PC-3 (cell line): ENCODE results near the gene DNM1. TPM values are rescaled to one million over a fixed set of nuclear protein-coding genes. Genes with fewer than 3 reads are reported as not detected.

ENCODE experiments used
- ATAC-seq: fragments of 200-7000 bp; cut with Tn5 transposase; 2 replicates; pipeline ENCODE4 v1.9.1; 2020; ENCODE audit warnings: mild to moderate bottlenecking, moderate library complexity
- BruUV-seq: library from RNA; stranded (reverse); fragments of 400-500 nt; replicated peaks from 2 replicates; lab custom pipeline; 2021; lab: Mats Ljungman, UMichigan
- CTCF ChIA-PET: fragments of 300-600 bp; sonication (Branson Sonifier 250); formaldehyde crosslinking; loops from one replicate; lab custom pipeline; 2022; ENCODE audit warnings: antibody characterized with exemption; lab: Charles Lee
- POLR2A ChIA-PET: fragments of 300-600 bp; sonication (Branson Sonifier 250); formaldehyde crosslinking; loops from one replicate; lab custom pipeline; 2022; ENCODE audit warnings: antibody characterized with exemption; ENCODE audit not compliant: unreplicated experiment; lab: Charles Lee
- DNase-seq: peaks from one replicate; pipeline ENCODE4 v3.0.0-alpha.2; 2015
- H2AFZ ChIP-seq: fragments of 300-600 bp; sonication (generic); 2 replicates; pipeline ENCODE4 v1.6.0; 2016; ENCODE audit warnings: antibody characterized with exemption, low read length
- H3F3A ChIP-seq: fragments of 300-600 bp; sonication (generic); one replicate; pipeline ENCODE4 v1.6.0; 2017; ENCODE audit warnings: antibody characterized with exemption, low read length, control low read depth, mild to moderate bottlenecking; ENCODE audit not compliant: unreplicated experiment
- H3K27ac ChIP-seq: fragments of 300-600 bp; sonication (generic); 2 replicates; pipeline ENCODE4 v1.5.1; 2016; ENCODE audit warnings: mild to moderate bottlenecking, low read length
- H3K27me3 ChIP-seq: fragments of 300-600 bp; sonication (generic); 2 replicates; pipeline ENCODE4 v1.6.1; 2016; ENCODE audit warnings: low read length, mixed read lengths
- H3K36me3 ChIP-seq: fragments of 300-600 bp; sonication (generic); 2 replicates; pipeline ENCODE4 v1.6.1; 2016; ENCODE audit warnings: low read depth, mixed run types, low read length, mixed read lengths
- H3K4me1 ChIP-seq: fragments of 300-600 bp; sonication (generic); 2 replicates; pipeline ENCODE4 v1.5.1; 2016; ENCODE audit warnings: low read length; ENCODE audit not compliant: insufficient read depth
- H3K4me2 ChIP-seq: fragments of 300-600 bp; sonication (generic); 2 replicates; pipeline ENCODE4 v1.6.0; 2016; ENCODE audit warnings: low read length
- H3K4me3 ChIP-seq: fragments of 300-600 bp; sonication (generic); 2 replicates; pipeline ENCODE4 v1.5.1; 2016; ENCODE audit warnings: mild to moderate bottlenecking, low read length, mixed read lengths
- H3K79me2 ChIP-seq: fragments of 300-600 bp; sonication (generic); 2 replicates; pipeline ENCODE4 v1.6.1; 2017; ENCODE audit warnings: low read length, mixed read lengths
- H3K9ac ChIP-seq: fragments of 300-600 bp; sonication (generic); 2 replicates; pipeline ENCODE4 v1.6.0; 2016; ENCODE audit warnings: mild to moderate bottlenecking, low read length
- H3K9me2 ChIP-seq: fragments of 300-600 bp; sonication (generic); replicated peaks from 2 replicates; pipeline ENCODE4 v1.6.1; 2016; ENCODE audit warnings: mixed run types, low read length, mixed read lengths
- H3K9me3 ChIP-seq: fragments of 300-600 bp; sonication (generic); 2 replicates; pipeline ENCODE4 v1.6.1; 2016; ENCODE audit warnings: low read length, mixed read lengths
- H4K20me1 ChIP-seq: fragments of 300-600 bp; sonication (generic); 2 replicates; pipeline ENCODE4 v1.6.1; 2016; ENCODE audit warnings: low read length, mixed read lengths
- EZH2 ChIP-seq: fragments of 300-600 bp; sonication (generic); IDR thresholded peaks from one replicate; pipeline ENCODE4 v1.6.1; 2017; ENCODE audit warnings: antibody characterized with exemption, mild to moderate bottlenecking, low read length; ENCODE audit not compliant: unreplicated experiment
- EZH2phosphoT487 ChIP-seq: fragments of 300-600 bp; sonication (generic); IDR thresholded peaks from 2 replicates; pipeline ENCODE4 v1.6.1; 2018; ENCODE audit warnings: mild to moderate bottlenecking, antibody characterized with exemption, low read length, borderline replicate concordance
- intact Hi-C: fragments of 100-400 bp; cut with micrococcal nuclease; formaldehyde crosslinking; loops from 2 replicates; pipeline ENCODE4 v1.9.0; 2023
- total RNA-seq: library from RNA; depleted of rRNA; stranded (reverse); fragments of >200 nt; gene quantifications from 2 replicates; pipeline ENCODE4 v1.2.3, GENCODE V29; 2014
- TF ChIP-seq, protein P1 (sequence below): fragments of 300-600 bp; sonication (generic); conservative IDR thresholded peaks from 2 replicates; pipeline ENCODE4 v1.5.1; 2017; ENCODE audit warnings: antibody characterized with exemption, low read depth, mild to moderate bottlenecking, low read length

DNM1 gene
- total RNA-seq, 1 experiment from 2014 or later: 24.1 TPM

DNA sequence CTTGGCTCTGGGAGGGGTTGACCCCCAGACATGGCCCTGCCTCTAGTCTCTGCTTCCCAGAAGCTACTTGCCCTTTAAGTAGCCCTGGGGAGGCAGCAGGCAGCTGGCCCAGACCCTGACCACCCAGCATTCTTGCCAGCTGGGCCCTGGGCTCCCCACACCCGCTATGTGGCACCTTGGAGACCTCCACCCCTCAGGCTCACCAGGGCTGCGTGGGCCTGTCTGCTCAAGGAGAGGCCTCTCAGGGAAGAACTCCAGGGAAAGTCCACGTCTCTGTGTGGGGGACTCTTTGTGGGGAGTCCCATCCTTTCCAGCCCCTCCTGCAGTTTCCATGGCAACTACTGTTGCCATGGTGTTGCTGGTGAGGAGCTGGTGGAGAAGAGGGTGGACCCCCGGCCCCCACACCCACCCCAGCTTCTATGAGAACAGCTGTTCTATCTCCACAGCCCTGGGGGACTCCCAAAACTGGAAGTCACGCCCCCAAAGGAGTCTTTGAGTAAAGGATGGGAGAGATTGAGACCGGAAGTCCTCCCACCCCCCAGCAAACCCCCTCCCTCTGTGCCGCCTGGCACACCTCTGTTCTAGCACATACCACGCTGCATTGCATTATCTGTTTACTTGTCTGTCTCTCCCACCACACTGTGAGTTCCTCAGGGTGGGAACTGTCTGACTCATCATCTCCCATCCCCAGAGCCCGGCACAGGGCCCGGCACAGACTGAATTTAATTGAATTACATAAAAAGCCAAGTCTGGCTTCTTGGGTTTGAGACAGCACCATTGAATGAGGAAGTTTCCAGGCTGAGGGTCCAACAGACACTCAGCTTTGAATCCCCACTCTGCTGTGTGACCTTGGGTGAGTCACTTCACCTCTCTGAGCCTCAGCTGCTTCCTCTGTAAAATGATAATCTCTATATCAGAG, 12.6 kb downstream of the DNM1 start:
- TF ChIP-seq, protein P1, sequence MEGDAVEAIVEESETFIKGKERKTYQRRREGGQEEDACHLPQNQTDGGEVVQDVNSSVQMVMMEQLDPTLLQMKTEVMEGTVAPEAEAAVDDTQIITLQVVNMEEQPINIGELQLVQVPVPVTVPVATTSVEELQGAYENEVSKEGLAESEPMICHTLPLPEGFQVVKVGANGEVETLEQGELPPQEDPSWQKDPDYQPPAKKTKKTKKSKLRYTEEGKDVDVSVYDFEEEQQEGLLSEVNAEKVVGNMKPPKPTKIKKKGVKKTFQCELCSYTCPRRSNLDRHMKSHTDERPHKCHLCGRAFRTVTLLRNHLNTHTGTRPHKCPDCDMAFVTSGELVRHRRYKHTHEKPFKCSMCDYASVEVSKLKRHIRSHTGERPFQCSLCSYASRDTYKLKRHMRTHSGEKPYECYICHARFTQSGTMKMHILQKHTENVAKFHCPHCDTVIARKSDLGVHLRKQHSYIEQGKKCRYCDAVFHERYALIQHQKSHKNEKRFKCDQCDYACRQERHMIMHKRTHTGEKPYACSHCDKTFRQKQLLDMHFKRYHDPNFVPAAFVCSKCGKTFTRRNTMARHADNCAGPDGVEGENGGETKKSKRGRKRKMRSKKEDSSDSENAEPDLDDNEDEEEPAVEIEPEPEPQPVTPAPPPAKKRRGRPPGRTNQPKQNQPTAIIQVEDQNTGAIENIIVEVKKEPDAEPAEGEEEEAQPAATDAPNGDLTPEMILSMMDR: no peak
- TF ChIP-seq EZH2 (no peak), EZH2phosphoT487 (no peak)
- no peaks in the 10 kb centered on the region for H4K20me1 ChIP-seq
- ATAC-seq: 0 out of 2 replicates have a peak, but pooled peaks have one; percentile 24
- H3K4me3 ChIP-seq: no peak overlapping the region
- H3F3A ChIP-seq: no peaks in the 10 kb centered on the region
- POLR2A ChIA-PET: no interaction called here
- intact Hi-C loops: no loop called here
- H3K4me2 ChIP-seq: no peak overlapping the region
- no peaks in the 10 kb centered on the region for H3K79me2 ChIP-seq
- peaks cover 10% of the 10 kb centered on the region; the same call in 1 of the 2 replicates for H3K4me1 ChIP-seq
- H2AFZ ChIP-seq: no peak overlapping the region
- BruUV-seq: no TSS peak
- no peak overlapping the region for H3K27ac ChIP-seq
- no peak overlapping the region for H3K9ac ChIP-seq
- no peak for DNase-seq
- H3K36me3 ChIP-seq: no peaks in the 10 kb centered on the region
- H3K27me3 ChIP-seq: no peaks in the 10 kb centered on the region
- H3K9me2 ChIP-seq: no peaks in the 10 kb centered on the region
- CTCF ChIA-PET: no interaction called here
- no peaks in the 10 kb centered on the region for H3K9me3 ChIP-seq

DNA sequence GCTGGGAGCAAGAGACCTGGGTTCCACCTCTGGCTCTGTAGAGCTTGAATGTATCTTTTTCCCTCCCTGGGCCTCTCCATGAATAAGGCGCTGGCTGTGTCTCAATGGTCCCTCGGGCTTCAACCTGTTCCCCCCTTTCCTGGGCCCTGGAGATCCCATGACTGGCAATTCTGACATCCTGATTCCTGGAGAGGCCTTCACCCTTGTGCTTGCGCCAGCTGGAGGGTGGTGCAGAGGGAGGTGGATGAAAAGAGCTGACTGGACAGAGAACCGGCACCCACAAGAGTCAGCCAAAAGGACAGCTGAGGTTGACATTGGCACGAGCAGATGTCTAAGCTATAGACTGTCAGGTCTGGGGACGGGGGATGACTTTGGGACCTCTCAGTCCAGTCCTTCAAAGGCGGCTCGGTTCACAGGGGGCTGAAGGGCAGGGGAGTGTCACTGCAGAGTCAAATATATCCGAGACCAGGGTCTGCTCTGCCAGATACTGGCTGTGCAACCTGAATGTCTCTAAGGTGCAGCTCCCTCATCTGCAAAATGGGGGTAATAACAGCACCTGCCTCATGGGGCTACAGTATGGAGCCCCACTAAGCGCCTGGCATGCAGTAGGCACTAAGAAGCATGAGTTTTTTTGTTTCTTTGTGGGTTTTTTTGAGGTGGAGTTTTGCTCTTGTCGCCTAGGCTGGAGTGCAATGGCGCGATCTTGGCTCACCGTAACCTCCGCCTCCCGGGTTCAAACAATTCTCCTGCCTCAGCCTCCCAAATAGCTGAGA, 13.8 kb downstream of the DNM1 start:
- no peak overlapping the region for H3K4me3 ChIP-seq
- ChIA-PET CTCF (no interaction called here), POLR2A (no interaction called here)
- peaks cover 10% of the 10 kb centered on the region; the same call in 1 of the 2 replicates for H3K4me1 ChIP-seq
- H3K9me2 ChIP-seq: no peaks in the 10 kb centered on the region
- no TSS peak for BruUV-seq
- no peak overlapping the region for H3K27ac ChIP-seq
- ATAC-seq: no peak
- H3K27me3 ChIP-seq: no peaks in the 10 kb centered on the region
- no peaks in the 10 kb centered on the region for H4K20me1 ChIP-seq
- no peak for DNase-seq
- H3K4me2 ChIP-seq: no peak overlapping the region
- no peaks in the 10 kb centered on the region for H3K36me3 ChIP-seq
- H3K79me2 ChIP-seq: no peaks in the 10 kb centered on the region
- no peak for TF ChIP-seq EZH2phosphoT487
- no peak for TF ChIP-seq EZH2
- TF ChIP-seq, protein P1: no peak
- H3F3A ChIP-seq: no peaks in the 10 kb centered on the region
- intact Hi-C loops: no loop called here
- H2AFZ ChIP-seq: no peak overlapping the region
- no peaks in the 10 kb centered on the region for H3K9me3 ChIP-seq
- no peak overlapping the region for H3K9ac ChIP-seq
